Ishikawa (cell line): Measurements from ENCODE around the gene KCNJ6.

ENCODE experiments used
- CEBPB ChIP-seq: IDR thresholded peaks from 2 replicates; pipeline ENCODE4 v1.6.1; 2012
- CREB1 ChIP-seq: IDR thresholded peaks from 2 replicates; pipeline ENCODE4 v1.6.1; 2012; ENCODE audit warnings: low read depth
- EGR1 ChIP-seq: IDR thresholded peaks from 2 replicates; pipeline ENCODE4 v1.6.1; 2012
- EP300 ChIP-seq: IDR thresholded peaks from 2 replicates; pipeline ENCODE4 v1.6.1; 2012; ENCODE audit warnings: borderline replicate concordance
- FOXM1 ChIP-seq: IDR thresholded peaks from 2 replicates; pipeline ENCODE4 v1.6.1; 2012; ENCODE audit warnings: low read depth, borderline replicate concordance
- MAX ChIP-seq: IDR thresholded peaks from 2 replicates; pipeline ENCODE4 v1.6.1; 2012
- NFIC ChIP-seq: IDR thresholded peaks from 2 replicates; pipeline ENCODE4 v1.6.1; 2012
- RAD21 ChIP-seq: IDR thresholded peaks from 2 replicates; pipeline ENCODE4 v1.6.1; 2012; ENCODE audit warnings: low read depth
- REST ChIP-seq: IDR thresholded peaks from 2 replicates; pipeline ENCODE4 v1.6.1; 2012; ENCODE audit warnings: low read depth, mild to moderate bottlenecking
- TAF1 ChIP-seq: IDR thresholded peaks from 2 replicates; pipeline ENCODE4 v1.6.1; 2012; ENCODE audit warnings: low read depth, mild to moderate bottlenecking
- TCF12 ChIP-seq: IDR thresholded peaks from 2 replicates; pipeline ENCODE4 v1.6.1; 2012; ENCODE audit warnings: low read depth
- TEAD4 ChIP-seq: IDR thresholded peaks from 2 replicates; pipeline ENCODE4 v1.6.1; 2012
- USF1 ChIP-seq: IDR thresholded peaks from 2 replicates; pipeline ENCODE4 v1.6.1; 2012
- YY1 ChIP-seq: IDR thresholded peaks from 2 replicates; pipeline ENCODE4 v1.6.1; 2012; ENCODE audit warnings: low read depth
- ZBTB7A ChIP-seq: IDR thresholded peaks from 2 replicates; pipeline ENCODE4 v1.6.1; 2012; ENCODE audit warnings: low read depth

KCNJ6 gene

GRCh38 chr21:37564924-37565529 is 351.2 kb downstream of the KCNJ6 start:
- peak; percentile 95 for TF ChIP-seq TCF12
- TF ChIP-seq RAD21: no peak
- peak; percentile 70 for TF ChIP-seq TEAD4
- peak; percentile 73 for TF ChIP-seq USF1
- no peak for TF ChIP-seq CEBPB
- TF ChIP-seq EP300: peak; percentile 91
- peak; percentile 76 for TF ChIP-seq FOXM1
- peak; percentile 76 for TF ChIP-seq NFIC
- peak; percentile 45; the same call in 1 of the 2 replicates for TF ChIP-seq YY1
- TF ChIP-seq REST: no peak
- peak; percentile 83 for TF ChIP-seq MAX

GRCh38 chr21:37564341-37564923 is 351.8 kb downstream of the KCNJ6 start:
- TF ChIP-seq RAD21 (peak; percentile 33), FOXM1 (no peak), ZBTB7A (0 out of 2 replicates have a peak, but pooled peaks have one; percentile 49), REST (no peak), CREB1 (no peak), NFIC (no peak), TAF1 (no peak), TEAD4 (no peak), CEBPB (0 out of 2 replicates have a peak, but pooled peaks have one; percentile 3), MAX (no peak; the same call in 1 of the 2 replicates), EP300 (no peak), USF1 (no peak), TCF12 (no peak), EGR1 (no peak), YY1 (no peak)

- TF ChIP-seq USF1 (peak; percentile 99), EGR1 (peak; percentile 1; the same call in 1 of the 2 replicates), TCF12 (peak; percentile 60; the same call in 1 of the 2 replicates), CEBPB (no peak), MAX (peak; percentile 96), REST (no peak), YY1 (peak; percentile 43; the same call in 1 of the 2 replicates), TEAD4 (0 out of 2 replicates have a peak, but pooled peaks have one; percentile 6), TAF1 (peak; percentile 68)
These were observed 352.5 kb downstream of the KCNJ6 start for GRCh38 chr21:37563641-37564340.
